Measurements from ENCODE around the gene ASXL1. TPM values are rescaled to one million over a fixed set of nuclear protein-coding genes. Genes with fewer than 3 reads are reported as not detected.
A peak's percentile ranks its signal among the peaks of the same experiment; 100 is the strongest.

ASXL1 gene
- polyA plus RNA-seq, 3 donors = 1.8 to 47.1 (median 2.8) TPM

DNA sequence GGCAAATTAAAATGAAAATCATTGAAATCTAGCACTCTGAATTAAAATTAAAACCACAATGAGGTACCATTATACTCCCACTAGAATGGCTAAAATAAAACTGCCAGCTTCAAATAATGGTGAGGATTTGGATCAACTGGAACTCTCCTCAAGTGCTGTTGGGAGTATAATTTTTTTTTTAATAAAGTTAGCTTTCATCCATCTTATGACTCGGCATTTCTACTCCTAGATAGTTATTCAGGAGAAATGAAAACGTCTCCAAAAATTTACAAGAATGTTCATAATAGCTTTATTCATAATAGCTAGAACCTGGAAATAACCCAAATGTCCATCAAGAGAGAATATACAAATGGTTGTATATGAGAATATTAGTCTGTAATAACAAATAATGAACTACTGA, 63.2 kb downstream of the ASXL1 start:
- Mint-ChIP-seq H3K27me3 (ENCODE audit: low read depth in 3 of 3) (no peaks in the 10 kb centered on the region), H3K4me3 (no peak overlapping the region), H3K36me3 (peaks cover 5 to 7% of the 10 kb centered on the region in 2 donors), H3K27ac (no peak overlapping the region), H3K4me1 (peaks cover 6% of the 10 kb centered on the region), H3K9me3 (no peaks in the 10 kb centered on the region)
- H3K4me2 ChIP-seq (replicated peaks; ENCODE audit: extremely low read depth, low read length, poor library complexity, severe bottlenecking) = no peak overlapping the region
- WGBS (ENCODE audit: insufficient coverage) = no CpG with 5 or more reads among the region's 2 CpGs
- intact Hi-C loops (cut with micrococcal nuclease) = no loop called here
- peaks cover 33% of the 10 kb centered on the region for H3K79me2 ChIP-seq (ENCODE audit: insufficient read depth, low read length)
- no peaks in the 10 kb centered on the region for H3K36me3 ChIP-seq (replicated peaks in 1 of 2; ENCODE audit: control insufficient read depth in 1 of 2, insufficient read depth in 2 of 2, low read length in 2 of 2)
- no peak overlapping the region for H3K4me3 ChIP-seq (replicated peaks in 1 of 3; ENCODE audit: low read depth in 2 of 3, low read length in 3 of 3)
- H3K27ac ChIP-seq (ENCODE audit: low read depth in 1 of 2, low read length in 2 of 2) = no peak overlapping the region
- peaks cover 23% of the 10 kb centered on the region for H4K20me1 ChIP-seq (ENCODE audit: insufficient read depth, low read length)
- H3K27me3 ChIP-seq (ENCODE audit: control insufficient read depth in 2 of 2, insufficient read depth in 2 of 2, low read length in 2 of 2) = no peaks in the 10 kb centered on the region
- no peak for TF ChIP-seq CTCF (IDR thresholded peaks at IDR 0.05)
- peaks cover 0 to 6% of the 10 kb centered on the region in 2 donors for H3K4me1 ChIP-seq (ENCODE audit: control insufficient read depth in 1 of 2, insufficient read depth in 2 of 2, low read length in 2 of 2)
- H3K9me3 ChIP-seq (replicated peaks in 1 of 2; ENCODE audit: control insufficient read depth in 1 of 2, insufficient read depth in 1 of 2, low read length in 2 of 2) = no peaks in the 10 kb centered on the region
- no peak for DNase-seq
- no peak overlapping the region for H2AFZ ChIP-seq (ENCODE audit: insufficient read depth, low read depth, low read length, poor library complexity, severe bottlenecking)
- no peak overlapping the region for H3K9ac ChIP-seq (ENCODE audit: insufficient read depth, low read length, poor library complexity, severe bottlenecking)

DNA sequence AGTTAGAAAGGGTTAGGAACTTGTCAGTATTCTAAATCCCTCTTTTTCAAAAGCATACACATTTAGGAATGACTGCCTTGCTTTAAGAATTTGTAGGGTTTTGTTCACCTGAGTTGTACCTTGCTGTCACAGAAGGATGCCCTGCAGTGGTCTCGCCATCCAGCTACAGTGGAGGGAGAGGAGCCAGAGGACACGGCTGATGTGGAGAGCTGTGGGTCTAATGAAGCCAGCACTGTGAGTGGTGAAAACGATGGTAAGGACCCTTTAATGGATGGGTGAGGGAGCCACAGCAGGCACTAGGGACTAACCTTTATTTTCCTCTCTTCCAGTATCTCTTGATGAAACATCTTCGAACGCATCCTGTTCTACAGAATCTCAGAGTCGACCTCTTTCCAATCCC, 69.9 kb downstream of the ASXL1 start:
- Mint-ChIP-seq H3K4me3 (no peak overlapping the region), H3K9me3 (no peaks in the 10 kb centered on the region), H3K27me3 (ENCODE audit: low read depth in 3 of 3) (no peaks in the 10 kb centered on the region), H3K4me1 (no peaks in the 10 kb centered on the region), H3K27ac (peak overlapping the region in 2 of 7 donors; percentile 6 to 41), H3K36me3 (peaks cover 57 to 69% of the 10 kb centered on the region in 2 donors)
- Histone ChIP-seq H4K20me1 (ENCODE audit: insufficient read depth, low read length) (peaks cover 13% of the 10 kb centered on the region), H3K9me3 (replicated peaks in 1 of 2; ENCODE audit: control insufficient read depth in 1 of 2, insufficient read depth in 1 of 2, low read length in 2 of 2) (no peaks in the 10 kb centered on the region), H3K79me2 (ENCODE audit: insufficient read depth, low read length) (peaks cover under 1% of the 10 kb centered on the region), H3K9ac (ENCODE audit: insufficient read depth, low read length, poor library complexity, severe bottlenecking) (no peak overlapping the region), H3K4me3 (replicated peaks in 1 of 3; ENCODE audit: low read depth in 2 of 3, low read length in 3 of 3) (no peak overlapping the region), H3K36me3 (replicated peaks in 1 of 2; ENCODE audit: control insufficient read depth in 1 of 2, insufficient read depth in 2 of 2, low read length in 2 of 2) (peaks cover 51 to 62% of the 10 kb centered on the region in 2 donors), H3K4me2 (replicated peaks; ENCODE audit: extremely low read depth, low read length, poor library complexity, severe bottlenecking) (no peak overlapping the region), H3K27ac (ENCODE audit: low read depth in 1 of 2, low read length in 2 of 2) (no peak overlapping the region), H3K4me1 (ENCODE audit: control insufficient read depth in 1 of 2, insufficient read depth in 2 of 2, low read length in 2 of 2) (no peaks in the 10 kb centered on the region), H2AFZ (ENCODE audit: insufficient read depth, low read depth, low read length, poor library complexity, severe bottlenecking) (no peak overlapping the region), H3K27me3 (ENCODE audit: control insufficient read depth in 2 of 2, insufficient read depth in 2 of 2, low read length in 2 of 2) (no peaks in the 10 kb centered on the region)
- 100% methylated on average over 2 of the region's 6 CpGs for WGBS (ENCODE audit: insufficient coverage)
- intact Hi-C loops (cut with micrococcal nuclease) = no loop called here
- no peak for TF ChIP-seq CTCF (IDR thresholded peaks at IDR 0.05)
- no peak for DNase-seq
